HEK293T (cell line): ENCODE data around the gene ARHGAP22.

Experiments used
- FOXA1 ChIP-seq: fragments of 450-650 bp; IDR thresholded peaks from 2 replicates; pipeline ENCODE4 v1.6.1; 2016; ENCODE audit warnings: mild to moderate bottlenecking
- FOXM1 ChIP-seq: fragments of 450-650 bp; IDR thresholded peaks from 2 replicates; pipeline ENCODE4 v1.6.1; 2017; ENCODE audit warnings: mild to moderate bottlenecking, borderline replicate concordance
- SP1 ChIP-seq: fragments of 450-650 bp; IDR thresholded peaks from 2 replicates; pipeline ENCODE4 v1.6.1; 2017
- SUZ12 ChIP-seq: fragments of 450-650 bp; IDR thresholded peaks from 2 replicates; pipeline ENCODE4 v1.6.1; 2016; ENCODE audit warnings: mild to moderate bottlenecking

GRCh38 chr10:48406204-48406603 is 198.7 kb downstream of the ARHGAP22 start:
- TF ChIP-seq SP1 (no peak), FOXA1 (no peak), FOXM1 (no peak), SUZ12 (no peak)
